Measurements from ENCODE around the gene RNF112. TPM values are rescaled to one million over a fixed set of nuclear protein-coding genes. Genes with fewer than 3 reads are reported as not detected.
A peak's percentile ranks its signal among the peaks of the same experiment; 100 is the strongest.
"Not testable (repeated sequence)": the region's sequence is repeated elsewhere in the genome, so short reads cannot be mapped to it uniquely, and the experiment has no call there.

The RNF112 gene
- total RNA-seq, 2 experiments from 2014 or later: 0.86 to 0.97 TPM

- ChIA-PET POLR2A (no interaction called here), CTCF (interaction anchor here (1.8 to 2.5 kb wide), 2 partner anchors 48 to 62 kb away, joined by 6 to 8 read pairs; partner anchors contain the start of genes B9D1 and MAPK7)
- no peak overlapping the region for H3K4me3 Mint-ChIP-seq
- no peak for DNase-seq
- peaks cover 4% of the 10 kb centered on the region for H3K27me3 Mint-ChIP-seq
- H3K36me3 Mint-ChIP-seq: no peaks in the 10 kb centered on the region
- intact Hi-C loops (cut with micrococcal nuclease): no loop called here
- no peaks in the 10 kb centered on the region for H3K4me1 Mint-ChIP-seq (ENCODE audit: low read depth)
- H3K9me3 Mint-ChIP-seq: no peaks in the 10 kb centered on the region
- H3K27ac Mint-ChIP-seq: no peak overlapping the region
These were observed 14.2 kb downstream of the RNF112 start for GRCh38 chr17:19424934-19425868.

- H3K4me1 Mint-ChIP-seq (ENCODE audit: low read depth): no peaks in the 10 kb centered on the region
- no peak overlapping the region for H3K27ac Mint-ChIP-seq
- no peak overlapping the region for H3K4me3 Mint-ChIP-seq
- ChIA-PET POLR2A (no interaction called here), CTCF (interaction anchor here (2.5 kb wide), 1 partner anchor 64 kb away, joined by 8 read pairs; the partner anchor contains the start of gene B9D1)
- peaks cover 4% of the 10 kb centered on the region for H3K27me3 Mint-ChIP-seq
- intact Hi-C loops (cut with micrococcal nuclease): no loop called here
- H3K9me3 Mint-ChIP-seq: no peaks in the 10 kb centered on the region
- no peak for DNase-seq
- H3K36me3 Mint-ChIP-seq: no peaks in the 10 kb centered on the region
These were observed 15.6 kb downstream of the RNF112 start for GRCh38 chr17:19426631-19427030.

GRCh38 chr17:19431691-19432090 lies 20.7 kb downstream of the RNF112 start:
- H3K4me3 Mint-ChIP-seq: no peak overlapping the region
- no peak for DNase-seq
- intact Hi-C loops (cut with micrococcal nuclease): no loop called here
- no peaks in the 10 kb centered on the region for H3K27me3 Mint-ChIP-seq
- ChIA-PET CTCF (interaction anchor here (0.9 to 1.4 kb wide), 2 partner anchors 15 to 69 kb away, joined by 3 to 4 read pairs; partner anchors contain the start of gene B9D1), POLR2A (no interaction called here)
- no peaks in the 10 kb centered on the region for H3K4me1 Mint-ChIP-seq (ENCODE audit: low read depth)
- H3K9me3 Mint-ChIP-seq: no peaks in the 10 kb centered on the region
- H3K27ac Mint-ChIP-seq: no peak overlapping the region
- no peaks in the 10 kb centered on the region for H3K36me3 Mint-ChIP-seq

GRCh38 chr17:19433255-19433654 lies 22.2 kb downstream of the RNF112 start:
- H3K4me1 Mint-ChIP-seq (ENCODE audit: low read depth): no peaks in the 10 kb centered on the region
- intact Hi-C loops (cut with micrococcal nuclease): no loop called here
- no peak overlapping the region for H3K27ac Mint-ChIP-seq
- no peak overlapping the region for H3K4me3 Mint-ChIP-seq
- H3K9me3 Mint-ChIP-seq: no peaks in the 10 kb centered on the region
- DNase-seq: no peak
- no peaks in the 10 kb centered on the region for H3K36me3 Mint-ChIP-seq
- POLR2A ChIA-PET: no interaction called here
- CTCF ChIA-PET: interaction anchor here (1.0 to 1.4 kb wide), 4 partner anchors 12 to 329 kb away, joined by 3 to 10 read pairs (median 5); partner anchors contain the start of gene B9D1
- no peaks in the 10 kb centered on the region for H3K27me3 Mint-ChIP-seq

- intact Hi-C loops (cut with micrococcal nuclease): no loop called here
- no peaks in the 10 kb centered on the region for H3K9me3 Mint-ChIP-seq
- H3K36me3 Mint-ChIP-seq: no peaks in the 10 kb centered on the region
- CTCF ChIA-PET: interaction anchor here (1.0 to 1.4 kb wide), 5 partner anchors 12 to 328 kb away, joined by 3 to 10 read pairs (median 4); partner anchors contain the start of gene B9D1
- H3K27ac Mint-ChIP-seq: no peak overlapping the region
- DNase-seq: no peak
- H3K27me3 Mint-ChIP-seq: no peaks in the 10 kb centered on the region
- no peak overlapping the region for H3K4me3 Mint-ChIP-seq
- H3K4me1 Mint-ChIP-seq (ENCODE audit: low read depth): no peaks in the 10 kb centered on the region
- POLR2A ChIA-PET: no interaction called here
These were observed 22.8 kb downstream of the RNF112 start for GRCh38 chr17:19433727-19434340.

GRCh38 chr17:19440421-19440820 lies 29.4 kb downstream of the RNF112 start:
- Mint-ChIP-seq H3K4me3 (no peak overlapping the region), H3K36me3 (peaks cover 1% of the 10 kb centered on the region), H3K27me3 (no peaks in the 10 kb centered on the region), H3K4me1 (ENCODE audit: low read depth) (peaks cover 3% of the 10 kb centered on the region), H3K27ac (no peak overlapping the region), H3K9me3 (peaks cover 17% of the 10 kb centered on the region)
- CTCF ChIA-PET: no interaction called here
- DNase-seq: peak; percentile 36
- POLR2A ChIA-PET: no interaction called here
- intact Hi-C loops (cut with micrococcal nuclease): no loop called here

- not testable (repeated sequence) for H3K27me3 Mint-ChIP-seq
These were observed 30.3 kb downstream of the RNF112 start for GRCh38 chr17:19441288-19441687.

GRCh38 chr17:19442731-19443130 lies 31.7 kb downstream of the RNF112 start:
- Mint-ChIP-seq H3K27ac (no peak overlapping the region), H3K4me3 (no peak overlapping the region), H3K9me3 (peaks cover 20% of the 10 kb centered on the region), H3K4me1 (ENCODE audit: low read depth) (peaks cover 6% of the 10 kb centered on the region), H3K27me3 (peaks cover 4% of the 10 kb centered on the region), H3K36me3 (peaks cover 1% of the 10 kb centered on the region)
- CTCF ChIA-PET: interaction anchor here (1.5 to 2.2 kb wide), 2 partner anchors 13 to 80 kb away, joined by 3 to 14 read pairs; partner anchors contain the start of gene B9D1
- DNase-seq: no peak
- POLR2A ChIA-PET: no interaction called here
- intact Hi-C loops (cut with micrococcal nuclease): no loop called here

More at GRCh38 chr17:19441288-19441687, 30.3 kb downstream of the RNF112 start:
- POLR2A ChIA-PET; H3K36me3 Mint-ChIP-seq; H3K4me3 Mint-ChIP-seq; H3K27ac Mint-ChIP-seq; CTCF ChIA-PET; DNase-seq; intact Hi-C loops (cut with micrococcal nuclease); H3K4me1 Mint-ChIP-seq (ENCODE audit: low read depth): not testable (repeated sequence)
- H3K9me3 Mint-ChIP-seq: peaks cover 20% of the 10 kb centered on the region

GRCh38 chr17:19443148-19443547 lies 32.1 kb downstream of the RNF112 start:
- no peak for DNase-seq
- CTCF ChIA-PET: interaction anchor here (1.5 to 2.2 kb wide), 2 partner anchors 13 to 80 kb away, joined by 3 to 14 read pairs; partner anchors contain the start of gene B9D1
- Mint-ChIP-seq H3K27ac (no peak overlapping the region), H3K9me3 (peaks cover 20% of the 10 kb centered on the region), H3K4me3 (no peak overlapping the region), H3K27me3 (peaks cover 4% of the 10 kb centered on the region), H3K4me1 (ENCODE audit: low read depth) (peaks cover 6% of the 10 kb centered on the region), H3K36me3 (peaks cover 1% of the 10 kb centered on the region)
- intact Hi-C loops (cut with micrococcal nuclease): no loop called here
- POLR2A ChIA-PET: no interaction called here

- no peak for DNase-seq
- Mint-ChIP-seq H3K27me3 (peaks cover 12% of the 10 kb centered on the region), H3K4me3 (no peak overlapping the region), H3K27ac (no peak overlapping the region), H3K36me3 (peaks cover 1% of the 10 kb centered on the region), H3K9me3 (peaks cover 20% of the 10 kb centered on the region), H3K4me1 (ENCODE audit: low read depth) (peaks cover 6% of the 10 kb centered on the region)
- intact Hi-C loops (cut with micrococcal nuclease): no loop called here
- ChIA-PET POLR2A (no interaction called here), CTCF (interaction anchor here (1.0 to 5.5 kb wide), 4 partner anchors 10 to 317 kb away, joined by 3 to 164 read pairs (median 3); partner anchors contain the start of gene B9D1)
These were observed 34.1 kb downstream of the RNF112 start for GRCh38 chr17:19445105-19445504.

- peak overlapping the region; percentile 4 for H3K27ac Mint-ChIP-seq
- ChIA-PET POLR2A (interaction anchor here (1.2 kb wide), 1 partner anchor 84 kb away, joined by 4 read pairs; the partner anchor contains the start of gene B9D1), CTCF (interaction anchor here (0.6 to 5.5 kb wide), 20 partner anchors 10 to 444 kb away, joined by 3 to 164 read pairs (median 4); partner anchors contain the start of genes B9D1 and MAPK7)
- DNase-seq; H3K4me3 Mint-ChIP-seq; intact Hi-C loops (cut with micrococcal nuclease); H3K4me1 Mint-ChIP-seq (ENCODE audit: low read depth); H3K36me3 Mint-ChIP-seq: not testable (repeated sequence)
- peaks cover 12% of the 10 kb centered on the region for H3K27me3 Mint-ChIP-seq
- H3K9me3 Mint-ChIP-seq: peaks cover 20% of the 10 kb centered on the region
These were observed 35.5 kb downstream of the RNF112 start for GRCh38 chr17:19446577-19446976.

Data from activated CD4-positive, alpha-beta memory T cell treated with anti-CD3 and anti-CD28 coated beads for 36 hours (primary cell).